Measurements from ENCODE around the gene ARMH1. TPM values are rescaled to one million over a fixed set of nuclear protein-coding genes. Genes with fewer than 3 reads are reported as not detected.

Gene ARMH1
- total RNA-seq, 1 donor from 2014 or later = not detected

DNA sequence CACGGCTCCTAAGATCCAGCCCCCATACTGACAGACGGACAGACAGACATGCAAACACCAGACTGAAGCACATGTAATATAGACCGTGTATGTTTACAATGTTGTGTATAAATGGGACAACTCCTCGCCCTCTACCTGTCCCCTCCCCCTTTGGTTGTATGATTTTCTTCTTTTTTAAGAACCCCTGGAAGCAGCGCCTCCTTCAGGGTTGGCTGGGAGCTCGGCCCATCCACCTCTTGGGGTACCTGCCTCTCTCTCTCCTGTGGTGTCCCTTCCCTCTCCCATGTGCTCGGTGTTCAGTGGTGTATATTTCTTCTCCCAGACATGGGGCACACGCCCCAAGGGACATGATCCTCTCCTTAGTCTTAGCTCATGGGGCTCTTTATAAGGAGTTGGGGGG lies 23.4 kb upstream of the ARMH1 start:
- Histone ChIP-seq H3K36me3 (ENCODE audit: control insufficient read depth, insufficient read depth, low read length) (peaks cover 12% of the 10 kb centered on the region), H3K27me3 (ENCODE audit: control insufficient read depth, insufficient read depth, low read length) (no peaks in the 10 kb centered on the region), H3K4me3 (ENCODE audit: low read depth, low read length) (no peak overlapping the region)
- TF ChIP-seq, protein P1, sequence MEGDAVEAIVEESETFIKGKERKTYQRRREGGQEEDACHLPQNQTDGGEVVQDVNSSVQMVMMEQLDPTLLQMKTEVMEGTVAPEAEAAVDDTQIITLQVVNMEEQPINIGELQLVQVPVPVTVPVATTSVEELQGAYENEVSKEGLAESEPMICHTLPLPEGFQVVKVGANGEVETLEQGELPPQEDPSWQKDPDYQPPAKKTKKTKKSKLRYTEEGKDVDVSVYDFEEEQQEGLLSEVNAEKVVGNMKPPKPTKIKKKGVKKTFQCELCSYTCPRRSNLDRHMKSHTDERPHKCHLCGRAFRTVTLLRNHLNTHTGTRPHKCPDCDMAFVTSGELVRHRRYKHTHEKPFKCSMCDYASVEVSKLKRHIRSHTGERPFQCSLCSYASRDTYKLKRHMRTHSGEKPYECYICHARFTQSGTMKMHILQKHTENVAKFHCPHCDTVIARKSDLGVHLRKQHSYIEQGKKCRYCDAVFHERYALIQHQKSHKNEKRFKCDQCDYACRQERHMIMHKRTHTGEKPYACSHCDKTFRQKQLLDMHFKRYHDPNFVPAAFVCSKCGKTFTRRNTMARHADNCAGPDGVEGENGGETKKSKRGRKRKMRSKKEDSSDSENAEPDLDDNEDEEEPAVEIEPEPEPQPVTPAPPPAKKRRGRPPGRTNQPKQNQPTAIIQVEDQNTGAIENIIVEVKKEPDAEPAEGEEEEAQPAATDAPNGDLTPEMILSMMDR (IDR thresholded peaks at IDR 0.05; ENCODE audit: insufficient read depth, low read length, severe bottlenecking) = no peak
- DNase-seq (ENCODE audit: low read depth) = no peak
- peak; percentile 7 for FAIRE-seq

- Histone ChIP-seq H3K36me3 (ENCODE audit: control insufficient read depth, insufficient read depth, low read length) (peaks cover 10% of the 10 kb centered on the region), H3K4me3 (ENCODE audit: low read depth, low read length) (no peak overlapping the region), H3K27me3 (ENCODE audit: control insufficient read depth, insufficient read depth, low read length) (no peaks in the 10 kb centered on the region)
- peak; percentile 79 for FAIRE-seq
- TF ChIP-seq, protein P1 (IDR thresholded peaks at IDR 0.05; ENCODE audit: insufficient read depth, low read length, severe bottlenecking) = peak; percentile 96
- peak; percentile 55 for DNase-seq (ENCODE audit: low read depth)
Observed at GRCh38 chr1:44652445-44653106, 21.9 kb upstream of the ARMH1 start.

- DNase-seq (ENCODE audit: low read depth) = no peak
- Histone ChIP-seq H3K4me3 (ENCODE audit: low read depth, low read length) (no peak overlapping the region), H3K27me3 (ENCODE audit: control insufficient read depth, insufficient read depth, low read length) (no peaks in the 10 kb centered on the region), H3K36me3 (ENCODE audit: control insufficient read depth, insufficient read depth, low read length) (peaks cover 10% of the 10 kb centered on the region)
- TF ChIP-seq, protein P1 (IDR thresholded peaks at IDR 0.05; ENCODE audit: insufficient read depth, low read length, severe bottlenecking) = no peak
- FAIRE-seq = no peak
Observed at GRCh38 chr1:44653107-44653964, 21.2 kb upstream of the ARMH1 start.

- no peak for FAIRE-seq
- peaks cover 9% of the 10 kb centered on the region for H3K36me3 ChIP-seq (ENCODE audit: control insufficient read depth, insufficient read depth, low read length)
- TF ChIP-seq, protein P1 (IDR thresholded peaks at IDR 0.05; ENCODE audit: insufficient read depth, low read length, severe bottlenecking) = no peak
- no peak overlapping the region for H3K4me3 ChIP-seq (ENCODE audit: low read depth, low read length)
- no peaks in the 10 kb centered on the region for H3K27me3 ChIP-seq (ENCODE audit: control insufficient read depth, insufficient read depth, low read length)
- no peak for DNase-seq (ENCODE audit: low read depth)
Observed at GRCh38 chr1:44654621-44655187, 19.8 kb upstream of the ARMH1 start.

DNA sequence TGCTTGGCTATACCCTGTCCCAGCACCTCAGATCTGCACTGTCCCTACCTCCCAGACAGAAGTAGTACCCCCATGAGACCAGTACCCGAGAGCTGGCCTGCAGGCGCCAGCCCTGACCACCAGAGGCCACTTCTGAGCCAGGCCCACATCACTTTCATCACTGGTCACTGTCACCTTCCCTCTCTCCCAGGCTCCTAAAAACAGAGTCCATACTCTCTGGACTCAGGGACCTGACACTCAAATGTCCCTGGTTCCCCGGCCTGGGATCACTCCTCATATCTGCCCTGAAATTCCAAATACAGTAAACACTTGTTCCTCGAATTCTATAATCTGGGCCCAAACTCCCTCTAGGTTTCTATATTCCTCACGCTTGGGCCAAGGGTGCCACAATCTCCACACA lies 18.9 kb upstream of the ARMH1 start:
- Histone ChIP-seq H3K36me3 (ENCODE audit: control insufficient read depth, insufficient read depth, low read length) (peaks cover 3% of the 10 kb centered on the region), H3K27me3 (ENCODE audit: control insufficient read depth, insufficient read depth, low read length) (no peaks in the 10 kb centered on the region), H3K4me3 (ENCODE audit: low read depth, low read length) (no peak overlapping the region)
- FAIRE-seq = no peak
- no peak for DNase-seq (ENCODE audit: low read depth)
- TF ChIP-seq, protein P1 (IDR thresholded peaks at IDR 0.05; ENCODE audit: insufficient read depth, low read length, severe bottlenecking) = peak; percentile 83
